GM18951 (cell line): ENCODE data around the gene ALOX12.

Source experiments
- POLR2A ChIP-seq: IDR thresholded peaks from 4 replicates; pipeline ENCODE4 v1.6.1; 2011; ENCODE audit warnings: mild to moderate bottlenecking; ENCODE audit not compliant: insufficient read length, insufficient read depth; ENCODE audit errors: extremely low read depth
- in situ Hi-C: fragments of 300-500 bp; cut with MboI; formaldehyde crosslinking; loops from one replicate; pipeline ENCODE4 v1.12.0; 2022; ENCODE audit warnings: low sequenced_read_pairs, mixed read lengths, inconsistent platforms; ENCODE audit not compliant: unreplicated experiment

The ALOX12 gene

DNA sequence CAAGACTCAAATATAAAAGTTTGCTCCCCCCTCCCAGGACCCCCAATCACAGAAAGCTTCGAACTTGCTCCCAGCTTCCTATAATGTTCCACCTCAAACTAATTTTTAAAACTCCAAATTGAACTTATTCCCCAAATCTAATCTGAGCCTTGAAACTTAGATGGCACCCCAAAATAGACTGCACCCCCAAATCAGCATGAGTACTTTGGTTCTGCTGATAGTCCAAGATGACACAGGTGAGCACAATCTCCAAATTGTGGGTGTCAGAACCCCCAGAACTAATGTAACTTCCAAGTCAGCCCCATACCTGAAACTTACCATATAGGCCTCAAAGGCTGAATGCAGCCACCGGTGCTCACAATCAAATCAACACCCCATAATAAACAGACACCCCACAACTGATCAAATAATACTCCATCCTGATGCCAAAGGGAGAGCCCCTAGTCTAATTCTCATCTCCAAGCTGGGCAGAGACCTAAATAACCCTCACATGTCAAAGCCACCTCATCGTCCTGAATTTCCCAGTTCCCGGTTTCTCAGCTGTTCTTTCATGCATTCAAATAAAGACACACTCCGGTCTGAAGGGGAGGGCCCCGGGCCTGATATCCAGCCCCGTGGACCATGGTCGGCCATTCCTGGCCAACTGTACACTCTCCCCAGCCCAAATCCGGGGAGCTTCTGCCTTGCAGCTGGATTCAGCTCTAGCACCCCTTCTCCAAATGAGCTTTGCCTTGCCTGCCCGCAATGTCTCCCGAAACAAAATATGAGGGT is 25.2 kb downstream of the ALOX12 start:
- in situ Hi-C loops: no loop called here
- no peak for TF ChIP-seq POLR2A

- in situ Hi-C loops: no loop called here
- TF ChIP-seq POLR2A: no peak
These were observed 26.3 kb downstream of the ALOX12 start for GRCh38 chr17:7021993-7022778.

DNA sequence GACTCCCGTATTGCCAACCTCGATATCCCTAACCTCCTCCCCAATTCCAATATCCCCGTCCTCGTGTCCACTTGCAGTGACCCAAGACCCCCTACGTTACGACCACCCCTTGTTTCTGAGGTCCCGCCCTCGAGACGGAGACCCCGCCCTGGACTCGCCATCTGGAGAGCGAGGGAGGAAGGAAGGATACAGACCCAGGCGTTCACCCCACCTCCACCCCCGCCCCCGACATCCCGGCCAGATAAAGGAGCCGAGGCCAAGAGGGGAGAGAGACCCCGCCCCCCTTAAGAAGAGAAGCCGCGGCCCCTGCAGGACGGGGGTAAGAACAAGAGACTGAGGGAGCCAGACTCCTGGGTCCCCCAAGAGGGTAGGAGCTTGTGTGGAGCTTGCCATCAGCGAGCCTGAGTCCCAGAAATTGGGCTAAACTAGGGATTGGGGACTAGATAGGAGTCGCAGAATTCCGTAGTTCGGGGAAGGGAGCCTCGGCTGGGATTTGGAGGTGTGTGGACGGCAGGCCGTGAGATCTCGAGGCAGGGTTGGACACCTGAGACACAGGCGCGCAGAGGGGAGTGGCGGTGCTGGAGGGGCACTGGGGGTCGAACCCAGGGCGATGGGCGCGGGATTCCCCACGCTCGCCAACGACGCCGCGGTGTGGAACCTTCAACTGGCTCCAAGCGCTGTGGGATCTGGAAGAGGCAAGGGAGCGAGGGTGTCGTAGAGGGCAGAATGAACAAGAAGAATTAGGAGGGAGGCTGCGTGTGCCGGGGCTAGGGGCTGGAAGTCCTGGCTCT is 27.1 kb downstream of the ALOX12 start, which contains the start of gene BCL6B:
BCL6B (plus strand) TSS at position 270 of the 791 bp plus-strand sequence. CDS start 622 bp downstream, outside the sequence.
- TF ChIP-seq POLR2A: no peak
- in situ Hi-C loops: no loop called here

- TF ChIP-seq POLR2A: peak; percentile 40
- in situ Hi-C loops: no loop called here
These were observed 27.9 kb downstream of the ALOX12 start for GRCh38 chr17:7023576-7024401.

DNA sequence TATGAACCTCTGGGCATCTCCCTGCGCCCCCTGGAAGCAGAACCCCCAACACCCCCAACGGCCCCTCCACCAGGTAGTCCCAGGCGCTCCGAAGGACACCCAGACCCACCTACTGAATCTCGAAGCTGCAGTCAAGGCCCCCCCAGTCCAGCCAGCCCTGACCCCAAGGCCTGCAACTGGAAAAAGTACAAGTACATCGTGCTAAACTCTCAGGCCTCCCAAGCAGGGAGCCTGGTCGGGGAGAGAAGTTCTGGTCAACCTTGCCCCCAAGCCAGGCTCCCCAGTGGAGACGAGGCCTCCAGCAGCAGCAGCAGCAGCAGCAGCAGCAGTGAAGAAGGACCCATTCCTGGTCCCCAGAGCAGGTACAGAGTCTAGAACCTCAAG is 28.5 kb downstream of the ALOX12 start:
- TF ChIP-seq POLR2A: no peak
- in situ Hi-C loops: no loop called here

GRCh38 chr17:7025245-7025644 is 29.4 kb downstream of the ALOX12 start:
- in situ Hi-C loops: no loop called here
- TF ChIP-seq POLR2A: no peak

GRCh38 chr17:7026471-7027115 is 30.7 kb downstream of the ALOX12 start:
- in situ Hi-C loops: no loop called here

GRCh38 chr17:7027335-7027734 is 31.5 kb downstream of the ALOX12 start:
- in situ Hi-C loops: no loop called here
- no peak for TF ChIP-seq POLR2A

More at GRCh38 chr17:7026471-7027115, 30.7 kb downstream of the ALOX12 start:
- no peak for TF ChIP-seq POLR2A

- in situ Hi-C loops: no loop called here
- TF ChIP-seq POLR2A: no peak
These were observed 33.2 kb downstream of the ALOX12 start for GRCh38 chr17:7029096-7029495.

GRCh38 chr17:7029659-7030058 is 33.8 kb downstream of the ALOX12 start:
- TF ChIP-seq POLR2A: no peak
- in situ Hi-C loops: no loop called here

GRCh38 chr17:7034955-7035590 is 39.2 kb downstream of the ALOX12 start:
- in situ Hi-C loops: no loop called here
- TF ChIP-seq POLR2A: no peak
